ENCODE measurements around the gene SH3PXD2A.
"Not testable (repeated sequence)": the region's sequence is repeated elsewhere in the genome, so short reads cannot be mapped to it uniquely, and the experiment has no call there.

The SH3PXD2A gene

GRCh38 chr10:103667356-103667755, 188.0 kb downstream of the SH3PXD2A start:
- H3K9me3 ChIP-seq (ENCODE audit: control insufficient read depth, insufficient read depth, low read length), result no peaks in the 10 kb centered on the region
- no peak overlapping the region for H3K27ac ChIP-seq (ENCODE audit: low read length)
- no peak overlapping the region for H3K4me3 ChIP-seq (ENCODE audit: low read length)
- H3K27me3 ChIP-seq (ENCODE audit: control insufficient read depth, insufficient read depth, low read length), result no peaks in the 10 kb centered on the region
- no CpG with 5 or more reads among the region's 8 CpGs for WGBS (ENCODE audit: insufficient coverage, insufficient read length)
- DNase-seq (ENCODE audit: low read depth, low spot score), result no peak
- H3K36me3 ChIP-seq (ENCODE audit: control insufficient read depth, insufficient read depth, low read length), result no peaks in the 10 kb centered on the region
- peaks cover 6% of the 10 kb centered on the region; the same call in 1 of the 2 replicates for H3K4me1 ChIP-seq (ENCODE audit: control insufficient read depth, insufficient read depth, low read length)

- Histone ChIP-seq H3K36me3 (ENCODE audit: control insufficient read depth, insufficient read depth, low read length) (no peaks in the 10 kb centered on the region), H3K4me1 (ENCODE audit: control insufficient read depth, insufficient read depth, low read length) (peaks cover 8% of the 10 kb centered on the region), H3K27me3 (ENCODE audit: control insufficient read depth, insufficient read depth, low read length) (no peaks in the 10 kb centered on the region), H3K4me3 (ENCODE audit: low read length) (no peak overlapping the region), H3K9me3 (ENCODE audit: control insufficient read depth, insufficient read depth, low read length) (no peaks in the 10 kb centered on the region), H3K27ac (ENCODE audit: low read length) (no peak overlapping the region)
- WGBS (ENCODE audit: insufficient coverage, insufficient read length), result no CpG with 5 or more reads among the region's 4 CpGs
- DNase-seq (ENCODE audit: low read depth, low spot score), result no peak
These were observed 188.6 kb downstream of the SH3PXD2A start for GRCh38 chr10:103666762-103667150.

GRCh38 chr10:103666087-103666761, 189.2 kb downstream of the SH3PXD2A start:
- no peak for DNase-seq (ENCODE audit: low read depth, low spot score)
- 100% methylated on average over 1 of the region's 9 CpGs for WGBS (ENCODE audit: insufficient coverage, insufficient read length)

GRCh38 chr10:103665162-103665889, 190.1 kb downstream of the SH3PXD2A start:
- Histone ChIP-seq H3K27me3 (ENCODE audit: control insufficient read depth, insufficient read depth, low read length) (no peaks in the 10 kb centered on the region), H3K36me3 (ENCODE audit: control insufficient read depth, insufficient read depth, low read length) (no peaks in the 10 kb centered on the region; the same call in 1 of the 2 replicates), H3K9me3 (ENCODE audit: control insufficient read depth, insufficient read depth, low read length) (no peaks in the 10 kb centered on the region), H3K4me3 (ENCODE audit: low read length) (no peak overlapping the region), H3K4me1 (ENCODE audit: control insufficient read depth, insufficient read depth, low read length) (peaks cover 18% of the 10 kb centered on the region), H3K27ac (ENCODE audit: low read length) (no peak overlapping the region)
- no CpG with 5 or more reads among the region's 9 CpGs for whole genome bisulfite sequencing (ENCODE audit: insufficient coverage, insufficient read length)
- no peak for DNase-seq (ENCODE audit: low read depth, low spot score)

More at GRCh38 chr10:103666087-103666761, 189.2 kb downstream of the SH3PXD2A start:
- Histone ChIP-seq H3K4me3 (ENCODE audit: low read length) (no peak overlapping the region), H3K4me1 (ENCODE audit: control insufficient read depth, insufficient read depth, low read length) (peaks cover 11% of the 10 kb centered on the region), H3K36me3 (ENCODE audit: control insufficient read depth, insufficient read depth, low read length) (no peaks in the 10 kb centered on the region), H3K27me3 (ENCODE audit: control insufficient read depth, insufficient read depth, low read length) (no peaks in the 10 kb centered on the region), H3K27ac (ENCODE audit: low read length) (no peak overlapping the region), H3K9me3 (ENCODE audit: control insufficient read depth, insufficient read depth, low read length) (no peaks in the 10 kb centered on the region)

GRCh38 chr10:103663802-103664201, 191.6 kb downstream of the SH3PXD2A start:
- WGBS (ENCODE audit: insufficient coverage, insufficient read length), result no CpG with 5 or more reads among the region's 13 CpGs
- no peaks in the 10 kb centered on the region for H3K9me3 ChIP-seq (ENCODE audit: control insufficient read depth, insufficient read depth, low read length)
- peaks cover 20% of the 10 kb centered on the region for H3K4me1 ChIP-seq (ENCODE audit: control insufficient read depth, insufficient read depth, low read length)
- no peaks in the 10 kb centered on the region for H3K27me3 ChIP-seq (ENCODE audit: control insufficient read depth, insufficient read depth, low read length)
- no peak overlapping the region for H3K27ac ChIP-seq (ENCODE audit: low read length)
- H3K36me3 ChIP-seq (ENCODE audit: control insufficient read depth, insufficient read depth, low read length), result no peaks in the 10 kb centered on the region; the same call in 1 of the 2 replicates
- no peak overlapping the region for H3K4me3 ChIP-seq (ENCODE audit: low read length)
- DNase-seq (ENCODE audit: low read depth, low spot score), result no peak

GRCh38 chr10:103663236-103663635, 192.1 kb downstream of the SH3PXD2A start:
- H3K4me3 ChIP-seq (ENCODE audit: low read length), result no peak overlapping the region
- H3K27me3 ChIP-seq (ENCODE audit: control insufficient read depth, insufficient read depth, low read length), result no peaks in the 10 kb centered on the region
- H3K9me3 ChIP-seq (ENCODE audit: control insufficient read depth, insufficient read depth, low read length), result no peaks in the 10 kb centered on the region
- no peak overlapping the region for H3K27ac ChIP-seq (ENCODE audit: low read length)
- H3K4me1 ChIP-seq (ENCODE audit: control insufficient read depth, insufficient read depth, low read length), result peaks cover 16% of the 10 kb centered on the region
- no peaks in the 10 kb centered on the region; the same call in 1 of the 2 replicates for H3K36me3 ChIP-seq (ENCODE audit: control insufficient read depth, insufficient read depth, low read length)
- no peak for DNase-seq (ENCODE audit: low read depth, low spot score)
- WGBS (ENCODE audit: insufficient coverage, insufficient read length), result no CpG with 5 or more reads among the region's 3 CpGs

GRCh38 chr10:103662704-103663103, 192.7 kb downstream of the SH3PXD2A start:
- H3K4me3 ChIP-seq (ENCODE audit: low read length); H3K9me3 ChIP-seq (ENCODE audit: control insufficient read depth, insufficient read depth, low read length); H3K27ac ChIP-seq (ENCODE audit: low read length); DNase-seq (ENCODE audit: low read depth, low spot score); H3K36me3 ChIP-seq (ENCODE audit: control insufficient read depth, insufficient read depth, low read length); H3K27me3 ChIP-seq (ENCODE audit: control insufficient read depth, insufficient read depth, low read length): not testable (repeated sequence)
- H3K4me1 ChIP-seq (ENCODE audit: control insufficient read depth, insufficient read depth, low read length), result peaks cover 16% of the 10 kb centered on the region
- no CpG with 5 or more reads among the region's 3 CpGs for WGBS (ENCODE audit: insufficient coverage, insufficient read length)

- H3K27ac ChIP-seq (ENCODE audit: low read length), result no peak overlapping the region
- H3K9me3 ChIP-seq (ENCODE audit: control insufficient read depth, insufficient read depth, low read length), result no peaks in the 10 kb centered on the region
- no peak overlapping the region; the same call in 1 of the 2 replicates for H3K4me3 ChIP-seq (ENCODE audit: low read length)
- no CpG with 5 or more reads among the region's 48 CpGs for WGBS (ENCODE audit: insufficient coverage, insufficient read length)
- H3K4me1 ChIP-seq (ENCODE audit: control insufficient read depth, insufficient read depth, low read length), result peaks cover 16% of the 10 kb centered on the region
- H3K36me3 ChIP-seq (ENCODE audit: control insufficient read depth, insufficient read depth, low read length), result no peaks in the 10 kb centered on the region; the same call in 1 of the 2 replicates
- H3K27me3 ChIP-seq (ENCODE audit: control insufficient read depth, insufficient read depth, low read length), result no peaks in the 10 kb centered on the region
- DNase-seq (ENCODE audit: low read depth, low spot score), result no peak
These were observed 194.0 kb downstream of the SH3PXD2A start for GRCh38 chr10:103661198-103661950.

GRCh38 chr10:103660364-103661197, 194.8 kb downstream of the SH3PXD2A start:
- Histone ChIP-seq H3K27ac (ENCODE audit: low read length) (no peak overlapping the region), H3K4me3 (ENCODE audit: low read length) (no peak overlapping the region), H3K27me3 (ENCODE audit: control insufficient read depth, insufficient read depth, low read length) (no peaks in the 10 kb centered on the region), H3K36me3 (ENCODE audit: control insufficient read depth, insufficient read depth, low read length) (no peaks in the 10 kb centered on the region; the same call in 1 of the 2 replicates), H3K4me1 (ENCODE audit: control insufficient read depth, insufficient read depth, low read length) (peaks cover 16% of the 10 kb centered on the region), H3K9me3 (ENCODE audit: control insufficient read depth, insufficient read depth, low read length) (no peaks in the 10 kb centered on the region)
- DNase-seq (ENCODE audit: low read depth, low spot score), result no peak
- no CpG with 5 or more reads among the region's 42 CpGs for WGBS (ENCODE audit: insufficient coverage, insufficient read length)

Data from iPS DF 6.9 (cell line).